Neural cell (in vitro differentiated cells): ENCODE results near the gene ADGRD1. TPM values are rescaled to one million over a fixed set of nuclear protein-coding genes. Genes with fewer than 3 reads are reported as not detected.

Source experiments
- H2AFZ ChIP-seq: fragments of 200-600, 300-800 bp; sonication (generic), shearing (Covaris generic); 2 replicates; pipeline ENCODE4 v1.6.0; 2014; ENCODE audit warnings: low read depth, mild to moderate bottlenecking, antibody characterized with exemption, low read length, moderate library complexity
- H3F3A ChIP-seq: fragments of 200-600 bp; shearing (Covaris generic); 2 replicates; pipeline ENCODE4 v1.6.1; 2016; ENCODE audit warnings: mild to moderate bottlenecking, moderate library complexity, mixed read lengths, antibody characterized with exemption, low read length; ENCODE audit not compliant: insufficient read depth, poor library complexity, severe bottlenecking
- H3K27ac ChIP-seq: fragments of 200-600, 300-800 bp; sonication (generic), shearing (Covaris generic); 2 replicates; pipeline ENCODE4 v1.5.1; 2014; ENCODE audit warnings: mild to moderate bottlenecking, low read length, moderate library complexity
- H3K27me3 ChIP-seq: fragments of 300-800, 200-600 bp; sonication (generic), shearing (Covaris generic); 2 replicates; pipeline ENCODE4 v1.6.0; 2014; ENCODE audit warnings: mild to moderate bottlenecking, low read depth, low read length, moderate library complexity; ENCODE audit not compliant: insufficient read depth
- H3K36me3 ChIP-seq: fragments of 300-800, 200-600 bp; sonication (generic), shearing (Covaris generic); 2 replicates; pipeline ENCODE4 v1.5.1; 2014; ENCODE audit warnings: mild to moderate bottlenecking, antibody characterized with exemption, low read length, moderate library complexity; ENCODE audit not compliant: insufficient read depth
- H3K4me2 ChIP-seq: fragments of 300-800, 200-600 bp; sonication (generic), shearing (Covaris generic); 2 replicates; pipeline ENCODE4 v1.6.0; 2014; ENCODE audit warnings: mild to moderate bottlenecking, low read length
- H3K4me3 ChIP-seq: fragments of 300-800, 200-600 bp; sonication (generic), shearing (Covaris generic); 2 replicates; pipeline ENCODE4 v1.5.1; 2014; ENCODE audit warnings: mild to moderate bottlenecking, low read length, moderate library complexity
- H3K79me2 ChIP-seq: fragments of 200-600 bp; shearing (Covaris generic); replicated peaks from 2 replicates; pipeline ENCODE4 v1.6.0; 2014; ENCODE audit warnings: mild to moderate bottlenecking, low read length, moderate library complexity; ENCODE audit not compliant: insufficient read depth
- H3K9ac ChIP-seq: fragments of 300-800, 200-600 bp; sonication (generic), shearing (Covaris generic); 2 replicates; pipeline ENCODE4 v1.6.1; 2016; ENCODE audit warnings: mild to moderate bottlenecking, low read length, mixed read lengths
- H3K9me2 ChIP-seq: fragments of 200-600 bp; shearing (Covaris generic); 2 replicates; pipeline ENCODE4 v1.6.1; 2016; ENCODE audit warnings: mild to moderate bottlenecking, low read length, mixed read lengths; ENCODE audit not compliant: insufficient read depth
- H3K9me3 ChIP-seq: fragments of 200-600, 300-800 bp; sonication (generic), shearing (Covaris generic); 2 replicates; pipeline ENCODE4 v1.6.1; 2016; ENCODE audit warnings: mild to moderate bottlenecking, mixed run types, low read length, moderate library complexity, mixed read lengths
- H4K20me1 ChIP-seq: fragments of 200-600 bp; shearing (Covaris generic); 2 replicates; pipeline ENCODE4 v1.6.1; 2016; ENCODE audit warnings: mild to moderate bottlenecking, mixed run types; ENCODE audit not compliant: insufficient read depth
- EP300 ChIP-seq: fragments of 450-650 bp; conservative IDR thresholded peaks from 2 replicates; pipeline ENCODE4 v1.6.1; 2014; ENCODE audit warnings: antibody characterized with exemption, mild to moderate bottlenecking, moderate library complexity; ENCODE audit not compliant: poor library complexity, severe bottlenecking
- EZH2 ChIP-seq: fragments of 200-600, 300-800 bp; shearing (Covaris generic), sonication (generic); IDR thresholded peaks from 2 replicates; pipeline ENCODE4 v1.6.1; 2014; ENCODE audit warnings: antibody characterized with exemption, low read length, borderline replicate concordance, mild to moderate bottlenecking; ENCODE audit not compliant: insufficient read depth, poor library complexity, severe bottlenecking
- MXI1 ChIP-seq: fragments of 450-650 bp; conservative IDR thresholded peaks from 2 replicates; pipeline ENCODE4 v1.6.1; 2014; ENCODE audit warnings: antibody characterized with exemption, mild to moderate bottlenecking; ENCODE audit not compliant: poor library complexity, severe bottlenecking
- POLR2AphosphoS5 ChIP-seq: IDR thresholded peaks from 2 replicates; pipeline ENCODE4 v1.6.1; 2012
- RAD21 ChIP-seq: fragments of 450-650 bp; conservative IDR thresholded peaks from 2 replicates; pipeline ENCODE4 v1.6.1; 2014; ENCODE audit warnings: antibody characterized with exemption, mild to moderate bottlenecking, moderate library complexity
- SMC3 ChIP-seq: fragments of 450-650 bp; conservative IDR thresholded peaks from 2 replicates; pipeline ENCODE4 v1.6.1; 2014; ENCODE audit warnings: antibody characterized with exemption, mild to moderate bottlenecking, moderate library complexity; ENCODE audit not compliant: poor library complexity
- polyA plus RNA-seq: library from polyadenylated mRNA; depleted of rRNA; stranded (reverse); fragments of >200 nt; gene quantifications from 2 replicates; pipeline ENCODE4 v1.2.3, GENCODE V29; 2014
- TF ChIP-seq, protein P1 (sequence below): IDR thresholded peaks from 2 replicates; pipeline ENCODE4 v1.6.1; 2012; ENCODE audit warnings: borderline replicate concordance
- TF ChIP-seq, protein P2 (sequence below): fragments of 450-650 bp; IDR thresholded peaks from 2 replicates; pipeline ENCODE4 v1.5.1; 2014; ENCODE audit warnings: antibody characterized with exemption, mild to moderate bottlenecking, moderate library complexity; ENCODE audit not compliant: poor library complexity, severe bottlenecking

The ADGRD1 gene
- polyA plus RNA-seq, 1 donor from 2014 or later: 1.7 TPM

DNA sequence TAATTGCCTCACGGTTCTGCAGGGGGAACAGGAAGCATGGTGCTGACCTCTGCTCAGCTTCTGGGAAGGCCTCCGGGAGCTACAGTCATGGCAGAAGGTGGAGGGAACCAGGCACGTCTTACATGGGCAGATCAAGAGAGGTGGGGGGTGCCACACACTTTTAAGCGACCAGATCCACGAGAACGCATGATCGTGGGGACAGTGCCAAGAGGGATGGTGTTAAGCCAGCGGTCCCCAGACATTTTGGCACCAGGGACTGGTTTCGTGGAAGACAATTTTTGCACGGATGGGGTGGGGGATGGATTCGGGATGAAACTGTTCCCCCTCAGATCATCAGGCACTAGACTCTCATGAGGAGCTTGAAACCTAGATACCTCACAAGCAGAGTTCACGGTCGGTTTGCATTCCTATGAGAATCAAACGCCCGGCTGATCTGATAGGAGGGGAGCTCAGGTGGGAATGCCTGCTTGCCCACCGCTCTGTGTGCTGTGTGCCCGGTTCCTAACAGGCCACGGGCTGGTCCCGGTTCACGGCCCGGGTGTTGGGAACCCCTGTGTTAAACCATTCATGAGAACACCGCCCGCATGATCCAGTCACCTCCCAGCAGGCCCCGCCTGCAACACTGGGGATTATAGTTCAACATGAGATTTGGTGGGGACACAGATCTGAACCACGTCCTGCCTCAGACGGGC, 96.9 kb downstream of the ADGRD1 start:
- Histone ChIP-seq H3K9me2 (no peaks in the 10 kb centered on the region), H3K4me3 (no peak overlapping the region), H3K4me2 (no peak overlapping the region), H3K36me3 (no peaks in the 10 kb centered on the region), H3K9me3 (no peaks in the 10 kb centered on the region), H3K79me2 (no peaks in the 10 kb centered on the region), H3K27ac (no peak overlapping the region), H4K20me1 (no peaks in the 10 kb centered on the region), H3K9ac (no peak overlapping the region), H3F3A (no peaks in the 10 kb centered on the region), H3K27me3 (no peaks in the 10 kb centered on the region), H2AFZ (no peak overlapping the region)
- TF ChIP-seq, protein P1, sequence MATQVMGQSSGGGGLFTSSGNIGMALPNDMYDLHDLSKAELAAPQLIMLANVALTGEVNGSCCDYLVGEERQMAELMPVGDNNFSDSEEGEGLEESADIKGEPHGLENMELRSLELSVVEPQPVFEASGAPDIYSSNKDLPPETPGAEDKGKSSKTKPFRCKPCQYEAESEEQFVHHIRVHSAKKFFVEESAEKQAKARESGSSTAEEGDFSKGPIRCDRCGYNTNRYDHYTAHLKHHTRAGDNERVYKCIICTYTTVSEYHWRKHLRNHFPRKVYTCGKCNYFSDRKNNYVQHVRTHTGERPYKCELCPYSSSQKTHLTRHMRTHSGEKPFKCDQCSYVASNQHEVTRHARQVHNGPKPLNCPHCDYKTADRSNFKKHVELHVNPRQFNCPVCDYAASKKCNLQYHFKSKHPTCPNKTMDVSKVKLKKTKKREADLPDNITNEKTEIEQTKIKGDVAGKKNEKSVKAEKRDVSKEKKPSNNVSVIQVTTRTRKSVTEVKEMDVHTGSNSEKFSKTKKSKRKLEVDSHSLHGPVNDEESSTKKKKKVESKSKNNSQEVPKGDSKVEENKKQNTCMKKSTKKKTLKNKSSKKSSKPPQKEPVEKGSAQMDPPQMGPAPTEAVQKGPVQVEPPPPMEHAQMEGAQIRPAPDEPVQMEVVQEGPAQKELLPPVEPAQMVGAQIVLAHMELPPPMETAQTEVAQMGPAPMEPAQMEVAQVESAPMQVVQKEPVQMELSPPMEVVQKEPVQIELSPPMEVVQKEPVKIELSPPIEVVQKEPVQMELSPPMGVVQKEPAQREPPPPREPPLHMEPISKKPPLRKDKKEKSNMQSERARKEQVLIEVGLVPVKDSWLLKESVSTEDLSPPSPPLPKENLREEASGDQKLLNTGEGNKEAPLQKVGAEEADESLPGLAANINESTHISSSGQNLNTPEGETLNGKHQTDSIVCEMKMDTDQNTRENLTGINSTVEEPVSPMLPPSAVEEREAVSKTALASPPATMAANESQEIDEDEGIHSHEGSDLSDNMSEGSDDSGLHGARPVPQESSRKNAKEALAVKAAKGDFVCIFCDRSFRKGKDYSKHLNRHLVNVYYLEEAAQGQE: no peak
- TF ChIP-seq POLR2AphosphoS5: no peak
- TF ChIP-seq, protein P2, sequence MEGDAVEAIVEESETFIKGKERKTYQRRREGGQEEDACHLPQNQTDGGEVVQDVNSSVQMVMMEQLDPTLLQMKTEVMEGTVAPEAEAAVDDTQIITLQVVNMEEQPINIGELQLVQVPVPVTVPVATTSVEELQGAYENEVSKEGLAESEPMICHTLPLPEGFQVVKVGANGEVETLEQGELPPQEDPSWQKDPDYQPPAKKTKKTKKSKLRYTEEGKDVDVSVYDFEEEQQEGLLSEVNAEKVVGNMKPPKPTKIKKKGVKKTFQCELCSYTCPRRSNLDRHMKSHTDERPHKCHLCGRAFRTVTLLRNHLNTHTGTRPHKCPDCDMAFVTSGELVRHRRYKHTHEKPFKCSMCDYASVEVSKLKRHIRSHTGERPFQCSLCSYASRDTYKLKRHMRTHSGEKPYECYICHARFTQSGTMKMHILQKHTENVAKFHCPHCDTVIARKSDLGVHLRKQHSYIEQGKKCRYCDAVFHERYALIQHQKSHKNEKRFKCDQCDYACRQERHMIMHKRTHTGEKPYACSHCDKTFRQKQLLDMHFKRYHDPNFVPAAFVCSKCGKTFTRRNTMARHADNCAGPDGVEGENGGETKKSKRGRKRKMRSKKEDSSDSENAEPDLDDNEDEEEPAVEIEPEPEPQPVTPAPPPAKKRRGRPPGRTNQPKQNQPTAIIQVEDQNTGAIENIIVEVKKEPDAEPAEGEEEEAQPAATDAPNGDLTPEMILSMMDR: no peak
- TF ChIP-seq RAD21: no peak

DNA sequence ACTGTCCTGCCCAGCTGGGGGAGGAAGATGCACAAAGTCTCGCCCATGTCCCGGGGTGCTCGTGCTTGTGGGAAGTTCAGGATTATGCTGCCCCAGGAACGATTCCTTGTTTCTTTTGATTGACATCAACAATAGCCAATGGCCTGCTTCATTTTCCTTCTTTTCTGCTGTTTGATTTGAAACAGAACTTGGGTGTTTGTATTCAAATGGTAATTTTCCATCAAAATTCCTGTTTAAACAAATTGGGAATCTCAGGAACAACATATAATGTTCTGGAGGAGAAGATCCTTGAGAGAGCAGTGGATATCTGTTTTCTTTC, 97.4 kb downstream of the ADGRD1 start:
- Histone ChIP-seq H2AFZ (no peak overlapping the region), H3K27me3 (no peaks in the 10 kb centered on the region), H3K9me2 (no peaks in the 10 kb centered on the region), H3K79me2 (no peaks in the 10 kb centered on the region), H3K4me2 (no peak overlapping the region), H3K9me3 (no peaks in the 10 kb centered on the region), H3K36me3 (no peaks in the 10 kb centered on the region), H3K9ac (no peak overlapping the region), H3F3A (no peaks in the 10 kb centered on the region), H3K4me3 (no peak overlapping the region), H3K27ac (no peak overlapping the region), H4K20me1 (no peaks in the 10 kb centered on the region)
- TF ChIP-seq POLR2AphosphoS5: no peak
- no peak for TF ChIP-seq RAD21
- TF ChIP-seq EP300: no peak
- no peak for TF ChIP-seq EZH2
- no peak for TF ChIP-seq MXI1
- TF ChIP-seq SMC3: no peak
- TF ChIP-seq, protein P1: no peak
